ENCODE data around the gene PKN2.

The PKN2 gene

GRCh38 chr1:88655140-88655539, 28.9 kb upstream of the PKN2 start:
- no peak overlapping the region for H3K27ac ChIP-seq
- H3K4me3 ChIP-seq (ENCODE audit: low read depth, low read length): no peak overlapping the region
- in situ Hi-C loops (cut with HindIII; ENCODE audit: low pct_ligation_motif_present, low sequenced_read_pairs): no loop called here
- TF ChIP-seq CTCF (IDR thresholded peaks at IDR 0.05; ENCODE audit: low read depth, low read length, missing control alignments): no peak
- no peak for DNase-seq
- no peaks in the 10 kb centered on the region for H3K36me3 ChIP-seq (replicated peaks)
- H3K27me3 ChIP-seq (replicated peaks): no peaks in the 10 kb centered on the region

GRCh38 chr1:88655685-88656299, 28.3 kb upstream of the PKN2 start:
- Histone ChIP-seq H3K36me3 (replicated peaks) (no peaks in the 10 kb centered on the region), H3K27ac (no peak overlapping the region), H3K27me3 (replicated peaks) (no peaks in the 10 kb centered on the region), H3K4me3 (ENCODE audit: low read depth, low read length) (no peak overlapping the region)
- in situ Hi-C loops (cut with HindIII; ENCODE audit: low pct_ligation_motif_present, low sequenced_read_pairs): no loop called here
- TF ChIP-seq CTCF (IDR thresholded peaks at IDR 0.05; ENCODE audit: low read depth, low read length, missing control alignments): peak; percentile 28
- no peak for DNase-seq

GRCh38 chr1:88658419-88658818, 25.7 kb upstream of the PKN2 start:
- no peak for DNase-seq
- Histone ChIP-seq H3K27ac (no peak overlapping the region), H3K36me3 (replicated peaks) (no peaks in the 10 kb centered on the region), H3K4me3 (ENCODE audit: low read depth, low read length) (no peak overlapping the region), H3K27me3 (replicated peaks) (no peaks in the 10 kb centered on the region)
- no peak for TF ChIP-seq CTCF (IDR thresholded peaks at IDR 0.05; ENCODE audit: low read depth, low read length, missing control alignments)
- in situ Hi-C loops (cut with HindIII; ENCODE audit: low pct_ligation_motif_present, low sequenced_read_pairs): no loop called here

GRCh38 chr1:88659552-88659951, 24.5 kb upstream of the PKN2 start:
- Histone ChIP-seq H3K27ac (no peak overlapping the region), H3K36me3 (replicated peaks) (no peaks in the 10 kb centered on the region), H3K27me3 (replicated peaks) (no peaks in the 10 kb centered on the region), H3K4me3 (ENCODE audit: low read depth, low read length) (no peak overlapping the region)
- no peak for DNase-seq
- in situ Hi-C loops (cut with HindIII; ENCODE audit: low pct_ligation_motif_present, low sequenced_read_pairs): no loop called here
- no peak for TF ChIP-seq CTCF (IDR thresholded peaks at IDR 0.05; ENCODE audit: low read depth, low read length, missing control alignments)

- no peak overlapping the region for H3K4me3 ChIP-seq (ENCODE audit: low read depth, low read length)
- no peak overlapping the region for H3K27ac ChIP-seq
- in situ Hi-C loops (cut with HindIII; ENCODE audit: low pct_ligation_motif_present, low sequenced_read_pairs): no loop called here
- no peaks in the 10 kb centered on the region for H3K36me3 ChIP-seq (replicated peaks)
- TF ChIP-seq CTCF (IDR thresholded peaks at IDR 0.05; ENCODE audit: low read depth, low read length, missing control alignments): no peak
- no peaks in the 10 kb centered on the region for H3K27me3 ChIP-seq (replicated peaks)
- no peak for DNase-seq
These were observed 22.9 kb upstream of the PKN2 start for GRCh38 chr1:88661188-88661587.

All from brain microvascular endothelial cell (primary cell).